GM21717 (cell line): ENCODE measurements around the gene HDAC1.

ENCODE experiments used
- ATAC-seq: cut with Tn5 transposase; IDR thresholded peaks from one replicate; pipeline ENCODE4 v1.9.1; 2021; ENCODE audit warnings: mild to moderate bottlenecking, moderate library complexity; ENCODE audit not compliant: unreplicated experiment

HDAC1 gene

DNA sequence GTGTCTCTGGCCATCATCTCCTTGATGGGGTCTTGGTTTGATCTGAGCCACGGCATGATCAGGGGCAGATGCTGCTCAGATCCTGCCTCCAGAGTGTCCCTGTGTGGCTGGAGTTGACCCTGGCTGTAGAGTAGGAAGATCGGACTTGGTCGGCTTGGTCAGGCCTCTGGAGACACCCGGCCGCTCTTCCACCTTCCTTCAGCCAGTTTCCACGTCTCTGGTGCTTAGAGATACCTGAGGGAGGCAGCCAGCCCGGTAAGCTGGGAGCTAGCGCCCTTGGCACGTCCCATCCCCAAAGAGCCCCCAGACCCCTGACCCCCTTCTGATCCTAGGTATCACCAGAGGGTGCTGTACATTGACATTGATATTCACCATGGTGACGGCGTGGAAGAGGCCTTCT lies 35.3 kb downstream of the HDAC1 start:
- no peak for ATAC-seq

GRCh38 chr1:32329931-32330466 lies 38.1 kb downstream of the HDAC1 start:
- ATAC-seq = no peak

DNA sequence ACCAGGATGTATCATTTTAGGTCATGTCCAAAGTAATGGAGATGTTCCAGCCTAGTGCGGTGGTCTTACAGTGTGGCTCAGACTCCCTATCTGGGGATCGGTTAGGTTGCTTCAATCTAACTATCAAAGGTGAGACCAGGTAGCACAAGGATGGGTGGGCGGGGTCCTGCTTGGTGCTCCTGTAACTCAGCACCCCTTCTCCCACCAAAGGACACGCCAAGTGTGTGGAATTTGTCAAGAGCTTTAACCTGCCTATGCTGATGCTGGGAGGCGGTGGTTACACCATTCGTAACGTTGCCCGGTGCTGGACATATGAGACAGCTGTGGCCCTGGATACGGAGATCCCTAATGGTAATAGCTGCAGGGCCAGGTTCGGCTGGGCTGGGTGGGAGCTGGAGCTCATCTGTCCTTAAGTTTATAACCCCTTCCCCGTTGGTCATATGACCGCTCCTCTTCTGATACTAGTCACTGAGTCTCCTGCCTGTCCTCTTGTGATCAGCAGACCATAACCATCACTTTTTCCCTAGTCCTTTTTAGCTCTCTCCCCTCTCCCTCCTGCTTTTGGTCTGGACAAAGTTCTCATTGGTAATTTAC lies 38.8 kb downstream of the HDAC1 start:
- ATAC-seq = no peak

DNA sequence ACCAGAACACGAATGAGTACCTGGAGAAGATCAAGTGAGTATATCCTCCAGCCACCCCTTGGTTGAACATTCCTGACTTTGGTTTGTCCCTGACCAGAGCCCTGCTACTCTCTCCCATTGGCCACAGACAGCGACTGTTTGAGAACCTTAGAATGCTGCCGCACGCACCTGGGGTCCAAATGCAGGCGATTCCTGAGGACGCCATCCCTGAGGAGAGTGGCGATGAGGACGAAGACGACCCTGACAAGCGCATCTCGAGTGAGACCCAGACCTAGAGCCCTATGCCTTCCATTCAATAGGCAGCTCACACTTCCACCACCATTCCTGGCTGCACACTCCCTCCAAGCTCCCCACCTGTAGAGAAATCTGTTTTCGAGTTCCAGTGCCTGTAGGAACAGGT lies 39.7 kb downstream of the HDAC1 start:
- ATAC-seq = no peak

DNA sequence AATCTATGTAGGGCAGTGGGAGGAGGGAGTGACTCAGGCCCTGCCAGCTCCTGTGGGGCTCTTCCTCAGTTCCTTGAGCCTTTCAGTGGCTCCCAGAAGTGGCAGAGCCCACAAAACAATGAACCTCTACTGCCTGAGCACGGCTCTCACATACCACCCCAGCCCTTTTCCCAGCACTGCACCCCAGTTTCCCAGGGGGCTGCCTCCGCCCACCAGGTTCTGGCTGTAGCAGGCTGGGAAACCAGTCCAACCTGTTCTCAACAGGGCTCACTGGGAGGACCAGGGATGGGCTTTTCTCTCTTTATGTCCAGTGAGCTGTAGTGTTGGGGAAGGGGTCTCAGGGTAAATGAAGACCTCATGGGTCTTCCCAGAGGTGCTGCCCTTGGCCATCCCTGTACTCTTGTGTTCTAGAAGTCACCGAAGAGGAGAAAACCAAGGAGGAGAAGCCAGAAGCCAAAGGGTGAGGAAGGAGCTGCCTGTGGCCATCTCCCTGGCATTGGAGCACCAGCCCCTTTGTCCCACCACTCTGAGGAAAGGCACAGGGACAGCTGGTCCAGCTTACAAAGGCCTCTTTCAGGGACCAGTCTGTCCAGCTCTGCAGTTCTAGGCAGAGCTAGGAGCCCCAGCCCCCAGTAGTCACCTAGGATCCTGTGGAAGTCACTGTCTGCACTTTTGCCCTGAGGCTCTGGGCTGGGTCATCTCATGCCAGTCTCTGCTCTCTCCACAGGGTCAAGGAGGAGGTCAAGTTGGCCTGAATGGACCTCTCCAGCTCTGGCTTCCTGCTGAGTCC lies 40.6 kb downstream of the HDAC1 start:
- ATAC-seq = no peak

- ATAC-seq = no peak
Measured at GRCh38 chr1:32333251-32333963, 41.5 kb downstream of the HDAC1 start.

DNA sequence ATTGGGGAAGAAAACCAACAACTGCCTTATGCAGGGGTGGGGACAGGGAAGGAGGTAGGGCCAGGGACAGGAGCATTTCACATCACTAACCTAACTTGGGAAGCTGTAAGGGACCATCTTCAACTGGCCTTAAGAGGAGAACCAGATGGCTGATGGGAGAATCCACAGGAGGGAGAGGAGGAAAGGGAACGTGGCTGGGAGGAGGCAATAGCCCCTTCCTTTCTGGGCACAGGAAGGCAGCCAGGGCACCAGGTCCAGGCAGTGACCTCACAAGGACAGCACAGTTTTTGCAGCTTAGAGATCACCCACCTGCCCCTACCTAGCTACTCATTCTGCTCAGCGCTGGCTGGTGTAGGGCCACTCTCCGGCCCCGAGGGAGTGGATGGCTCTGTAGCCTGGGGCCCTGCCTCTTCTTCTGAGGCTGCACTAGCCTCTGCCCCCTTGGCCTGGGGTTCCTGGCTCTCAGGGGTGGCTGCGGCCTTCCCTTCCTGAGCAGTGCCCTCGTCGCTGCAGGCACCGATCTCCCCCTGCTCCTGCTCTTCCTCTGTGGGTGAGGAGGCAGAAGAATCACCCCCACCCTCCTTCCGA lies 42.5 kb downstream of the HDAC1 start:
- ATAC-seq = no peak

GRCh38 chr1:32334864-32335534 lies 43.1 kb downstream of the HDAC1 start:
- no peak for ATAC-seq

DNA sequence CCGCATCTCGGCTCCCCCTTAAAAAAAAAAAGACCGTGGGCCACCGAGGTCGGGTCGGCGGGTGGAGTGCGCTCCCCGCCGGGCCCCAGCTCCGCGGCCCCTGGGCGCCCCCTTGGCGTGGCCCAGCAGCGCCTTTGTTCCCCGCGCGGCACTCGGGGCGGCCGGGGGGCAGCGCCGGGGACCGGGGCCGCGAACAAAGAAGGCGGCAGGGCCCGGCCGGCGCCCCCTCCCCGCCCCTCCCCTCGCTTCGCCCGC lies 43.6 kb downstream of the HDAC1 start:
- no peak for ATAC-seq

GRCh38 chr1:32335790-32336590 lies 44.1 kb downstream of the HDAC1 start, which contains the start of gene MARCKSL1:
Gene MARCKSL1 (minus strand): TSS chr1:32336233. CDS start chr1:32336033, 200 bp downstream.
- ATAC-seq = peak; percentile 34

DNA sequence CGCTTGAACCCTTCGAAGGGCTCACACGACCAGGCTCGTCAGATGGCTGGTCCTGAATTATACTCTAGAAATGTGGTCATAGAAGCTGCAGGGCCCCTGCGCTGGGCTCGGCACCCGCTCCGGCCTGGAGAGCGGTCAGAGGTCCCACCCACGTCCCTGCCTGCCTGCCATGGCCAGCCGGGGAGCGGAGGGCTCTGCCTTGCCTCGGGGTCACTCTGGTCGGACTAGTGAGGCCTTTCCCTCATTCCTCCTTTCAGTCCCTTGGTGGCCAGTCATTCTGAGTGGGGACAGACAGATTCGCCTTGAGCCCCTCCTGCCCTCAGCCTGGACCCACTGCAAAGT lies 44.7 kb downstream of the HDAC1 start:
- peak; percentile 2 for ATAC-seq

- peak; percentile 31 for ATAC-seq
Measured at GRCh38 chr1:32336963-32337675, 45.2 kb downstream of the HDAC1 start.

- no peak for ATAC-seq
Measured at GRCh38 chr1:32337855-32338636, 46.2 kb downstream of the HDAC1 start.

GRCh38 chr1:32338637-32339145 lies 46.8 kb downstream of the HDAC1 start:
- ATAC-seq = no peak

GRCh38 chr1:32339363-32339978 lies 47.6 kb downstream of the HDAC1 start:
- ATAC-seq = no peak

- no peak for ATAC-seq
Measured at GRCh38 chr1:32341186-32341757, 49.4 kb downstream of the HDAC1 start.

DNA sequence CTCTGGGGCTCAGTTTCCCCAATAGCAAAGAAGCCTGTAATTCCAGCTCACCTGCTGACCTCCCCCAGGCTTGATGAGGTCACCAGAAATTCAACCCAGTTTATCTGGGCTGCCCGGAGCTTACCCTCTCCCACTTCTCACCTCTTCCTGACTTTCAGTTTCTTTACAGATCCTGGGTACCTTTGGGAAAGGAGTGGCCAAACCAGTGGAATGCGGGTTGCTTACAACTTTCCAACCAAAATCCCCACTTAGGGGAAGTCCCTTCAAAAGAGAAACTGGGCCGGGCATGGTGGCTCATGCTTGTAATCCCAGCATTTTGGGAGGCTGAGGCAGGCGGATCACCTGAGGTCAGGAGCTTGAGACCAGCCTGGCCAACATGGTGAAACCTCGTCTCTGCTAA lies 50.1 kb downstream of the HDAC1 start:
- ATAC-seq = no peak

- no peak for ATAC-seq
Measured at GRCh38 chr1:32342704-32343103, 50.8 kb downstream of the HDAC1 start.
